HepG2 (cell line): ENCODE results near the gene ACTR3. TPM values are rescaled to one million over a fixed set of nuclear protein-coding genes. Genes with fewer than 3 reads are reported as not detected.

Experiments
- ARID3A ChIP-seq: IDR thresholded peaks from 2 replicates; pipeline ENCODE4 v1.6.1; 2012; ENCODE audit warnings: low read depth, low read length, improper control_type of control experiment
- CEBPB ChIP-seq: IDR thresholded peaks from 2 replicates; pipeline ENCODE4 v1.6.1; 2011; ENCODE audit warnings: low read depth, low read length, improper control_type of control experiment, borderline replicate concordance
- DNMT3B ChIP-seq: conservative IDR thresholded peaks from 2 replicates; pipeline ENCODE4 v1.6.1; 2016; ENCODE audit warnings: missing biosample characterization, control low read depth
- GTF2F1 ChIP-seq: fragments of 150-350 bp; IDR thresholded peaks from 2 replicates; pipeline ENCODE4 v1.6.1; 2014; ENCODE audit warnings: low read length
- HNF1A ChIP-seq, 2 experiments: sonication (generic) in 1 of 2; formaldehyde crosslinking in 1 of 2; IDR thresholded peaks; 2 replicates each; pipeline versions ENCODE4 v1.4.0 to v1.6.1; 2016 to 2020; ENCODE audit warnings: borderline replicate concordance in 1 of 2, low read depth in 1 of 2, mild to moderate bottlenecking in 1 of 2, missing genetic modification reagents in 1 of 2
- ISX ChIP-seq: sonication (generic); formaldehyde crosslinking; conservative IDR thresholded peaks from 2 replicates; pipeline ENCODE4 v1.5.0; 2020; ENCODE audit warnings: missing genetic modification reagents
- SALL2 ChIP-seq: sonication (generic); formaldehyde crosslinking; IDR thresholded peaks from 2 replicates; pipeline ENCODE4 v1.8.1; 2023; ENCODE audit warnings: mild to moderate bottlenecking, missing genetic modification reagents, inconsistent platforms
- TGIF2 ChIP-seq: IDR thresholded peaks from 2 replicates; pipeline ENCODE4 v1.6.1; 2016; ENCODE audit warnings: control low read depth, missing compliant biosample characterization
- THAP7 ChIP-seq: sonication (generic); formaldehyde crosslinking; IDR thresholded peaks from 2 replicates; pipeline ENCODE4 v1.8.1; 2023; ENCODE audit warnings: mild to moderate bottlenecking, missing genetic modification reagents
- TP53 ChIP-seq: sonication (generic); formaldehyde crosslinking; conservative IDR thresholded peaks from 2 replicates; pipeline ENCODE4 v1.4.0; 2020; ENCODE audit warnings: missing genetic modification reagents
- ZNF17 ChIP-seq: sonication (generic); formaldehyde crosslinking; IDR thresholded peaks from 2 replicates; pipeline ENCODE4 v1.5.0; 2020; ENCODE audit warnings: mild to moderate bottlenecking, missing genetic modification reagents
- ZNF562 ChIP-seq: sonication (generic); formaldehyde crosslinking; IDR thresholded peaks from 2 replicates; pipeline ENCODE4 v1.8.0; 2022; ENCODE audit warnings: missing genetic modification reagents, borderline replicate concordance
- ZSCAN21 ChIP-seq: sonication (generic); formaldehyde crosslinking; IDR thresholded peaks from 2 replicates; pipeline ENCODE4 v1.8.0; 2022; ENCODE audit warnings: mild to moderate bottlenecking, missing genetic modification reagents, moderate library complexity, borderline replicate concordance
- polyA plus RNA-seq, 8 experiments: library from polyadenylated mRNA; depleted of rRNA in 3 of 8; stranded (reverse) in 7 of 8; unstranded in 1 of 8; fragments of >200 nt; fragmentation: Illumina TruSeq in 4 of 8; extraction: Trizol in 4 of 8; gene quantifications; 2 replicates each; pipeline versions ENCODE4 v1.2.1 to v1.2.3, GENCODE V29; 2011 to 2016; ENCODE audit warnings: low read depth in 4 of 8, missing spikeins in 1 of 8, mixed read lengths in 1 of 8; ENCODE audit not compliant: insufficient read depth in 1 of 8
- total RNA-seq, 5 experiments: library from RNA; depleted of rRNA; stranded (reverse); fragments of >200 nt; fragmentation: Illumina TruSeq; extraction: Trizol; gene quantifications; 2 replicates each; pipeline ENCODE4 v1.2.3, GENCODE V29; 2016; ENCODE audit warnings: low read depth in 1 of 5
- TF ChIP-seq, protein P1 (sequence below): sonication (generic); formaldehyde crosslinking; IDR thresholded peaks from 2 replicates; pipeline ENCODE4 v1.4.0; 2020; ENCODE audit warnings: mild to moderate bottlenecking, missing genetic modification reagents
- TF ChIP-seq, protein P2 (sequence below): sonication (generic); formaldehyde crosslinking; IDR thresholded peaks from 2 replicates; pipeline ENCODE4 v1.4.0; 2020; ENCODE audit warnings: missing genetic modification reagents, mild to moderate bottlenecking, borderline replicate concordance

Gene ACTR3
- total and polyA plus RNA-seq, 2 of the 13 experiments (the other 11 are each of a cell fraction or from before 2014, with no cell fraction given) = 123 to 225 TPM

- TF ChIP-seq, protein P1, sequence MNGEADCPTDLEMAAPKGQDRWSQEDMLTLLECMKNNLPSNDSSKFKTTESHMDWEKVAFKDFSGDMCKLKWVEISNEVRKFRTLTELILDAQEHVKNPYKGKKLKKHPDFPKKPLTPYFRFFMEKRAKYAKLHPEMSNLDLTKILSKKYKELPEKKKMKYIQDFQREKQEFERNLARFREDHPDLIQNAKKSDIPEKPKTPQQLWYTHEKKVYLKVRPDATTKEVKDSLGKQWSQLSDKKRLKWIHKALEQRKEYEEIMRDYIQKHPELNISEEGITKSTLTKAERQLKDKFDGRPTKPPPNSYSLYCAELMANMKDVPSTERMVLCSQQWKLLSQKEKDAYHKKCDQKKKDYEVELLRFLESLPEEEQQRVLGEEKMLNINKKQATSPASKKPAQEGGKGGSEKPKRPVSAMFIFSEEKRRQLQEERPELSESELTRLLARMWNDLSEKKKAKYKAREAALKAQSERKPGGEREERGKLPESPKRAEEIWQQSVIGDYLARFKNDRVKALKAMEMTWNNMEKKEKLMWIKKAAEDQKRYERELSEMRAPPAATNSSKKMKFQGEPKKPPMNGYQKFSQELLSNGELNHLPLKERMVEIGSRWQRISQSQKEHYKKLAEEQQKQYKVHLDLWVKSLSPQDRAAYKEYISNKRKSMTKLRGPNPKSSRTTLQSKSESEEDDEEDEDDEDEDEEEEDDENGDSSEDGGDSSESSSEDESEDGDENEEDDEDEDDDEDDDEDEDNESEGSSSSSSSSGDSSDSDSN (CRISPR knock-in tag) = peak; percentile 66; the same call in 1 of the 2 replicates
- 0 out of 2 replicates have a peak, but pooled peaks have one; percentile 47 for TF ChIP-seq THAP7
- peak; percentile 67 for TF ChIP-seq ARID3A
- peak; percentile 98 for TF ChIP-seq DNMT3B
- no peak for TF ChIP-seq HNF1A (IDR thresholded peaks at IDR 0.05; ENCODE audit: low read depth)
- peak; percentile 83; the same call in 1 of the 2 replicates for TF ChIP-seq HNF1A (CRISPR knock-in tag; IDR thresholded peaks at IDR 0.05; ENCODE audit: borderline replicate concordance)
- TF ChIP-seq CEBPB = no peak
- TF ChIP-seq TP53 = no peak
- no peak for TF ChIP-seq ISX (CRISPR knock-in tag)
- TF ChIP-seq TGIF2 (CRISPR knock-in tag) = peak; percentile 46
- 0 out of 2 replicates have a peak, but pooled peaks have one; percentile 60 for TF ChIP-seq ZNF562
- peak; percentile 95 for TF ChIP-seq ZSCAN21 (CRISPR knock-in tag)
- TF ChIP-seq SALL2 = peak; percentile 95; the same call in 1 of the 2 replicates
- TF ChIP-seq GTF2F1 = peak; percentile 88; the same call in 1 of the 2 replicates
- no peak for TF ChIP-seq ZNF17 (CRISPR knock-in tag)
- TF ChIP-seq, protein P2, sequence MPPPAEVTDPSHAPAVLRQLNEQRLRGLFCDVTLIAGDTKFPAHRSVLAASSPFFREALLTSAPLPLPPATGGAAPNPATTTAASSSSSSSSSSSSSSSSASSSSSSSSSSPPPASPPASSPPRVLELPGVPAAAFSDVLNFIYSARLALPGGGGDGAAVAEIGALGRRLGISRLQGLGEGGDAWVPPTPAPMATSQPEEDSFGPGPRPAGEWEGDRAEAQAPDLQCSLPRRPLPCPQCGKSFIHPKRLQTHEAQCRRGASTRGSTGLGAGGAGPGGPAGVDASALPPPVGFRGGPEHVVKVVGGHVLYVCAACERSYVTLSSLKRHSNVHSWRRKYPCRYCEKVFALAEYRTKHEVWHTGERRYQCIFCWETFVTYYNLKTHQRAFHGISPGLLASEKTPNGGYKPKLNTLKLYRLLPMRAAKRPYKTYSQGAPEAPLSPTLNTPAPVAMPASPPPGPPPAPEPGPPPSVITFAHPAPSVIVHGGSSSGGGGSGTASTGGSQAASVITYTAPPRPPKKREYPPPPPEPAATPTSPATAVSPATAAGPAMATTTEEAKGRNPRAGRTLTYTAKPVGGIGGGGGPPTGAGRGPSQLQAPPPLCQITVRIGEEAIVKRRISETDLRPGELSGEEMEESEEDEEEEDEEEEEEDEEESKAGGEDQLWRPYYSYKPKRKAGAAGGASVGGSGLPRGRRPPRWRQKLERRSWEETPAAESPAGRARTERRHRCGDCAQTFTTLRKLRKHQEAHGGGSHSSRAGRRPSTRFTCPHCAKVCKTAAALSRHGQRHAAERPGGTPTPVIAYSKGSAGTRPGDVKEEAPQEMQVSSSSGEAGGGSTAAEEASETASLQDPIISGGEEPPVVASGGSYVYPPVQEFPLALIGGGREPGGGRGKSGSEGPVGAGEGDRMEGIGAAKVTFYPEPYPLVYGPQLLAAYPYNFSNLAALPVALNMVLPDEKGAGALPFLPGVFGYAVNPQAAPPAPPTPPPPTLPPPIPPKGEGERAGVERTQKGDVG (CRISPR knock-in tag) = no peak; the same call in 1 of the 2 replicates
Measured at GRCh38 chr2:113889471-113890252, at the start of gene ACTR3 (continued).
